Smooth muscle cell (in vitro differentiated cells): ENCODE measurements around the gene VAC14. TPM values are rescaled to one million over a fixed set of nuclear protein-coding genes. Genes with fewer than 3 reads are reported as not detected.
"Not testable (repeated sequence)": the region's sequence is repeated elsewhere in the genome, so short reads cannot be mapped to it uniquely, and the experiment has no call there.

Experiments
- DNase-seq: peaks from one replicate; lab custom pipeline; 2025; ENCODE audit not compliant: unreplicated experiment; lab: John Stamatoyannopoulos, UW
- H2AFZ ChIP-seq: fragments of 200-600 bp; sonication (generic); 2 replicates; pipeline ENCODE4 v1.6.0; 2016; ENCODE audit warnings: antibody characterized with exemption, low read depth, mild to moderate bottlenecking
- H3F3A ChIP-seq: fragments of 200-600 bp; sonication (generic); 2 replicates; pipeline ENCODE4 v1.6.0; 2017; ENCODE audit warnings: antibody characterized with exemption, low read depth
- H3K27ac ChIP-seq: fragments of 200-600 bp; sonication (generic); 2 replicates; pipeline ENCODE4 v1.5.1; 2016; ENCODE audit warnings: low read depth, mild to moderate bottlenecking
- H3K27me3 ChIP-seq: fragments of 200-600 bp; sonication (generic); 2 replicates; pipeline ENCODE4 v1.6.1; 2016; ENCODE audit warnings: low read depth, mild to moderate bottlenecking
- H3K36me3 ChIP-seq: fragments of 200-600 bp; sonication (generic); 2 replicates; pipeline ENCODE4 v1.5.1; 2016; ENCODE audit warnings: low read depth
- H3K4me1 ChIP-seq: fragments of 200-600 bp; sonication (generic); 2 replicates; pipeline ENCODE4 v1.5.1; 2016; ENCODE audit warnings: low read depth
- H3K4me2 ChIP-seq: fragments of 200-600 bp; sonication (generic); 2 replicates; pipeline ENCODE4 v1.6.0; 2016; ENCODE audit warnings: mild to moderate bottlenecking
- H3K4me3 ChIP-seq: fragments of 200-600 bp; sonication (generic); 2 replicates; pipeline ENCODE4 v1.5.1; 2016; ENCODE audit warnings: mild to moderate bottlenecking
- H3K79me2 ChIP-seq: fragments of 200-600 bp; sonication (generic); 2 replicates; pipeline ENCODE4 v1.6.0; 2016; ENCODE audit warnings: low read depth, mild to moderate bottlenecking
- H3K9ac ChIP-seq: fragments of 200-600 bp; sonication (generic); 2 replicates; pipeline ENCODE4 v1.6.0; 2016; ENCODE audit warnings: low read depth
- H3K9me3 ChIP-seq: fragments of 200-600 bp; sonication (generic); replicated peaks from 2 replicates; pipeline ENCODE4 v1.5.1; 2016; ENCODE audit warnings: low read depth
- H4K20me1 ChIP-seq: fragments of 200-600 bp; sonication (generic); 2 replicates; pipeline ENCODE4 v1.6.0; 2016; ENCODE audit warnings: low read depth
- WGBS: methylation state at CpG from one replicate; pipeline ENCODE4 v1.1.7; 2016; ENCODE audit warnings: low lambda C conversion rate; 5-methylcytosine and 5-hydroxymethylcytosine counted together
- polyA plus RNA-seq: library from polyadenylated mRNA; unstranded; fragments of >200 nt; fragmentation: Nextera tagmentation; extraction: Ambion mirVana; gene quantifications from 2 replicates; pipeline ENCODE4 v1.2.1, GENCODE V29; 2016
- total RNA-seq: library from RNA; depleted of rRNA; stranded (reverse); fragments of >200 nt; gene quantifications from 2 replicates; pipeline ENCODE4 v1.2.3, GENCODE V29; 2014
- TF ChIP-seq, protein P1 (sequence below): fragments of 200-600 bp; sonication (generic); IDR thresholded peaks from 2 replicates; pipeline ENCODE4 v1.5.1; 2017; ENCODE audit warnings: borderline replicate concordance, mild to moderate bottlenecking, antibody characterized with exemption; ENCODE audit not compliant: insufficient read depth, poor library complexity, severe bottlenecking

Gene VAC14
- total and polyA plus RNA-seq, 2 experiments from 2014 or later: 27.9 to 52.3 TPM

DNA sequence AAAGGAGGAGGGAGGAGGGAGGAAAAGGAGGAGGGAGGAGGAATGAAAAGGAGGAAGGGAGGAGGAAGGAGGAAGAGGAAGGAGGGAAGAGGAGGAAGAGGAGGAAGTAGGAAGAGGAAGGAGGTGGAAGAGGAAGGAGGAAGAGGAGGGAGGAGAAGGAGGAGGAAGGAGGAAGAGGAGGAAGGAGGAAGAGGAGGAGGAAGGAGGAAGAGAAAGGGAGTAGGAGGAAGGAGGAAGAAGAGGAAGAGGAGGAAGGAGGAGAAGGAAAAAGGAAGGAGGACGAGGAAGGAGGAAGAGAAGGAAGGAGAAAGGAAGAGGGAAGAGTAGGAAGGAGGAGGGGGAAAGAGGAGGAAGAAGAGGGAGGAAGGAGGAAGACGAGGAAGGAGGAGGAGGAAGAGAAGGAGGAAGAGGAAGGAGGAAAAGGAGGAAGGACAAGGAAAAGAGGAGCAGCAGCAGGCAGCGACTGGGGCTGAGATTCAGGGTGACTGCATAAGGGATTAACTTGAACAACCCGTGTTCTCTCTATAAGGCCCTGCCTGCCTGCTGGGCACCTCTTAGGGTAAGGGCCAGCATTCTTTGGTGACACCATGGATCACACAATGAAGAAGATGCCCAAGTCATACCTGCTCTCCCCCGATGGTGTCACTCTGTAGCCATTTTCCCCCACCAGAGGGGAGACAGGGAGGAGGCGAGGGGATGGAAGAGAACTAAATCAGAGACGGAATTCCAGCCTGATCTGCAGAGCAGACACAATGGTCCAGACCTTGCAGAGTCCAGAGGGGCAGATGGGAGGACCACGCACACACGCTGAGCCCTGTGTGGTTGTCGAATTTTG lies 156.0 kb downstream of the VAC14 start:
- Histone ChIP-seq H3K79me2 (no peaks in the 10 kb centered on the region), H3K36me3 (no peaks in the 10 kb centered on the region), H3K4me1 (no peaks in the 10 kb centered on the region), H3K9me3 (no peaks in the 10 kb centered on the region), H3K27ac (no peak overlapping the region), H3K9ac (no peak overlapping the region), H3K4me2 (no peak overlapping the region), H3K27me3 (no peaks in the 10 kb centered on the region), H3K4me3 (no peak overlapping the region), H4K20me1 (no peaks in the 10 kb centered on the region), H2AFZ (no peak overlapping the region), H3F3A (no peaks in the 10 kb centered on the region)
- no peak for DNase-seq
- TF ChIP-seq, protein P1, sequence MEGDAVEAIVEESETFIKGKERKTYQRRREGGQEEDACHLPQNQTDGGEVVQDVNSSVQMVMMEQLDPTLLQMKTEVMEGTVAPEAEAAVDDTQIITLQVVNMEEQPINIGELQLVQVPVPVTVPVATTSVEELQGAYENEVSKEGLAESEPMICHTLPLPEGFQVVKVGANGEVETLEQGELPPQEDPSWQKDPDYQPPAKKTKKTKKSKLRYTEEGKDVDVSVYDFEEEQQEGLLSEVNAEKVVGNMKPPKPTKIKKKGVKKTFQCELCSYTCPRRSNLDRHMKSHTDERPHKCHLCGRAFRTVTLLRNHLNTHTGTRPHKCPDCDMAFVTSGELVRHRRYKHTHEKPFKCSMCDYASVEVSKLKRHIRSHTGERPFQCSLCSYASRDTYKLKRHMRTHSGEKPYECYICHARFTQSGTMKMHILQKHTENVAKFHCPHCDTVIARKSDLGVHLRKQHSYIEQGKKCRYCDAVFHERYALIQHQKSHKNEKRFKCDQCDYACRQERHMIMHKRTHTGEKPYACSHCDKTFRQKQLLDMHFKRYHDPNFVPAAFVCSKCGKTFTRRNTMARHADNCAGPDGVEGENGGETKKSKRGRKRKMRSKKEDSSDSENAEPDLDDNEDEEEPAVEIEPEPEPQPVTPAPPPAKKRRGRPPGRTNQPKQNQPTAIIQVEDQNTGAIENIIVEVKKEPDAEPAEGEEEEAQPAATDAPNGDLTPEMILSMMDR: no peak
- WGBS: 89% methylated on average over 10 of the region's 10 CpGs

DNA sequence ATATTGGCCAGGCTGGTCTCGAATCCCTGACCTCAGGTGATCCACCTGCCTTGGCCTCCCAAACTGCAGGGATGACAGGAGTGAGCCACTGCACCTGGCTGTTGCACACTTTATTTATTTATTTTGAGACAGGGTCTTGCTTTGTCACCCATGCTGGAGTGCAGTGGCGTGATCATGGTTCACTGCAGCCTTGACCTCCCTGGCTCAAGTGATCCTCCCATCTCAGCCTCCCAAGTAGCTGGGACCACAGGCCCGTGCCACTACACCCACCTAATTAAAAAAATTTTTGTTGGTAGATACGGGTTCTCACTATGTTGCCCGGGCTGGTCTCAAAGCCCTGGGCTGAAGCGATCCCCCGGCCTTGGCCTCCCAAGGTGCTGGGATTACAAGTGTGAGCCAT lies 157.7 kb downstream of the VAC14 start:
- DNase-seq, H3K9me3 ChIP-seq, H2AFZ ChIP-seq, H3K9ac ChIP-seq, H4K20me1 ChIP-seq, H3K36me3 ChIP-seq, H3K79me2 ChIP-seq, H3F3A ChIP-seq, H3K4me3 ChIP-seq, H3K27ac ChIP-seq, H3K27me3 ChIP-seq, H3K4me1 ChIP-seq, H3K4me2 ChIP-seq: not testable (repeated sequence)
- WGBS: 95% methylated on average over 7 of the region's 7 CpGs

DNA sequence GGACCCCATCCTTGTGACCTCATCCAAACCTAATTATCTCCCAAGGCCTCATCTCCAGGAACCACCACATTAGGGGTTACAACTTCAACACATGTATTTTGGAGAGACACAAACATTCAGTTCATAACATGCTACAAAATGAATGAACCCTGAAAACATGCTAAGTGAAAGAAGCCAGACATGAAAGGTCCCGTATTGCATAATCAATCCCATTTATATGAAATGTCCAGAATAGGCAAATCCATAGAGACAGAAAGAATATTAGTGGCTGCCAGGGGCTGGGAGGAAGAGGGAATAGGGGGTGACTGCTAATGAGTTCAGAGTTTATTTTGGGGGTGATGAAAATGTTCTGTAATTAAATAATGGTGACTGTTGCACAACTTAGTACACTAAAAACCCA lies 158.3 kb downstream of the VAC14 start:
- Histone ChIP-seq H3K9me3 (no peaks in the 10 kb centered on the region), H3K9ac (no peak overlapping the region), H2AFZ (no peak overlapping the region), H3K27me3 (no peaks in the 10 kb centered on the region), H3K4me2 (no peak overlapping the region), H4K20me1 (no peaks in the 10 kb centered on the region), H3K36me3 (no peaks in the 10 kb centered on the region), H3K4me3 (no peak overlapping the region), H3K27ac (no peak overlapping the region), H3K4me1 (peaks cover 3% of the 10 kb centered on the region), H3F3A (no peaks in the 10 kb centered on the region), H3K79me2 (no peaks in the 10 kb centered on the region)
- WGBS: 97% methylated on average over 1 of the region's 1 CpG
- TF ChIP-seq, protein P1: no peak
- no peak for DNase-seq

DNA sequence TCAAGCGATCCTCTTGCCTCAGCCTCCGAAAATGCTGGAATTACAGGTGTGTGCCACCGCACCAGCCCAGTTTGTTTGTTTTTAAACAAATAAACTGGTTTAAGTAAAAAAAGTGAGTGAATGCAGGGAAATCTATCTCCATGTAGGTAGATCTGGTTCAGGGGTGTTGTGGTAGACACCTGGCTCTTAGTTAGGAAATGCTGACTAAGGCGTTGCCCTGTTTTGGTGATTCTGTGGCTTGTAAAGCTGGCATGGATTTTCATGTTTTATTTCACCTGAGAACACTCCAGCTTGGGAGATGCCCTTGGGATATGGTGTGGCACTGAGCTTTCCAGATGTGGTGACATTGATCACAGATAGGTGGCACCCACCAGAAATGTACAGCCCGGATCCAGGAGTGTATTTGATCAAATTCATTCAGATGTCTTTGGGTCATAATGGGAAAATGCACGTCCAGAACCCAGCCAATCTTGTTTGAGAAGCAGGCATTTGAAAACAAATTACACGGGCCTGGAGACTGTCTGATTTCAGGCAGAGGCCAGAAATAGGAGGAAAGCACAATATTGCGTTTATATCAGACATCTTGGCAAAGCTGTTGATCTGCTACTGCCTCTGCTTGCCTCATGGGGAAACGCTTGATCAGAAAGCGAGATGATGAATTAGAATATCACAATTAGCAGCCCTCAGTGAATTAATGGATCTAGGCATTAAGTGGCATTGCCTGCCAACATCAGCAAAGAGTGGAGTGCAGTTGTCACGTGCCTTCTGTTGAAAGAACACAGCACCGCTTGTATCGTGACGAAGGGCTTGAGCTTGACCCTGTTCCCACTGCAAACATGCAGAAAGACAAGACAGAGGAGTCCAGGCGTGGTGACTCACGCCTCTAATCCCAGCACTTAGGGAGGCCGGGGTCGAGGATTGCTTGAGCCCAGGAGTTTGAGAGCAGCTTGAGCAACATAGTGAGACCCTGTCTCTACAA lies 161.9 kb downstream of the VAC14 start:
- WGBS: 34% methylated on average over 17 of the region's 18 CpGs
- no peaks in the 10 kb centered on the region for H3K9me3 ChIP-seq
- H3K4me1 ChIP-seq: peaks cover 9% of the 10 kb centered on the region

More for the DNA sequence above, 161.9 kb downstream of the VAC14 start:
- TF ChIP-seq, protein P1: no peak
- Histone ChIP-seq H3K4me2 (peak overlapping the region; percentile 47), H3K9ac (peak overlapping the region; percentile 49), H3K27ac (peak overlapping the region; percentile 81), H3K27me3 (no peaks in the 10 kb centered on the region), H3K4me3 (no peak overlapping the region), H3K36me3 (no peaks in the 10 kb centered on the region), H3K79me2 (no peaks in the 10 kb centered on the region), H3F3A (no peaks in the 10 kb centered on the region), H2AFZ (no peak overlapping the region), H4K20me1 (no peaks in the 10 kb centered on the region)
- DNase-seq: peak; percentile 20
